Inflammatory macrophage treated with lipopolysaccharide for 4 hours (primary cell): ENCODE measurements around the gene MSANTD1.

Source experiments
- DNase-seq: peaks from one replicate; pipeline ENCODE4 v3.0.0-alpha.2; 2020

Gene MSANTD1

DNA sequence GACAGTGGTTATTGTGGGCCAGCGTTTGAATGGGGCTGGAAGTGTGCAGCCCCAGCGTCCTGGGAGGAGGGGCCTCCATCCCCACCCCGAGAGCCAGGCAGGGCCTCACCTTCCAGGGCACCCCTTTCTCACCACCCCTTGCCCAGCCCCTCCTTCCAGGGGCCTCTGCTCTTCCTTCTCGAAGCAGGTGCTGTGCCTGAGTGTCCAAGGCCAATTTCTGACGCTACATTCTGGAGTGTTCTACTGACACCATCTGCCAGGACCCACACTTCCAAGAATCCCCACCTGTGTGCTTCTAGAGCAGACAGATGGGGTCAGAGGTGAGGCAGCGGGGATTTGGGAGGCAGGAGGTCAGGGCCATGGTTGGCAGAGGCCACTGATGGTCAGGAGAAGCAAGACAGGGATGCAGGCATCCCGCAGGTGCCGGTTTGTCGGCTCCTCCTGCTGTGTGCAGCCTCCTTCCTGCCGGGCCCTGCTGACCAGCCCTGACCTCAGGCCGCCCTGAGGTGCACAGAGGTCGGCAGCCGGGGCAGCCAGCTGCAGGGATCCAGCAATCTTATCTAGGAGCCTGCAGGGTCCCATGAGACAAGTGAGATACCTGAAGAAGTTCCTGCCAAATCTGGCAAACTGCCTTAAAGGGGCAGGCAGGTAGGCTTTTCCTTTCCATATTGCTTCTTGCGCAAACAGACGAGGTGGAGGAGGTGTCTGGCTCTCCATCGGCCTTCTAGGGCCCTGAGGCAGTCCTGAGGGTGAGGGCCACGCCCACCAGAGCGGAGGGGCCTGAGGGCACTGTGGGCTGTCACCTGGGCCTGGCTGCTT is 18.8 kb downstream of the MSANTD1 start:
- DNase-seq: no peak

DNA sequence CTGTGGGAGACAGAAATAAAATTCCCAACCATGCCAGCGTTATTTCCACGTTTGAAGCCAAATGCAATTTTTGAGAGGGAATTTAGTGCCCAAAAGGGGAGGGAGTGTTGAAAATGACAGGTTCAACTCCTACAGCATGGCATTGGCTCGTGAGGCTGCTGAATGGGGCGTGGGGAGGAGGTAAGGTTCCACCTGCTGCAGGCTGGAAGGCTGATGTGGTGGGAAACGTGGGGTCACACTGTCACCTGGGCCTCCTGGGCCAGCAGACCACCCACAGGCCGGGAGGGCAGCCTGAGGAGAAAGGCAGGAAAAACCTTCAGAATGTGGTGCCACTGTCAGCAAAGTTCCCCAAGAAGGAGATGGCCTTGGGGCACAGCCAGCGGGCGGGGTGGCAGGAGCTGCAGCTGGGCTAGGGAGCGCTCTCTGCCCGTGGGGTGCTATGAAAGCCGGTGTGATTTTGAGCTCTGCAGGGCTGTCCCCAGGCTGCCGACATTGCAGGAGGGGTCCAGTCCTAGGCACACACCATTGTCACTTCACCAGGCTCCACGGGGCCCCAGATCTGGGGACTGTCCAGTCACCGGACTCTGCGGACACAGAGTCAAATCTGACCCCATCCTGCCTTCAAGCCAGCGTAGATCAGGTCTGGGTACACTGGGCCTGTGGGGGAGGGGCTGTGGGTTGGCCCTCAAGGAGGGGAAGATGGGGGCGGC is 19.6 kb downstream of the MSANTD1 start:
- DNase-seq: no peak

DNA sequence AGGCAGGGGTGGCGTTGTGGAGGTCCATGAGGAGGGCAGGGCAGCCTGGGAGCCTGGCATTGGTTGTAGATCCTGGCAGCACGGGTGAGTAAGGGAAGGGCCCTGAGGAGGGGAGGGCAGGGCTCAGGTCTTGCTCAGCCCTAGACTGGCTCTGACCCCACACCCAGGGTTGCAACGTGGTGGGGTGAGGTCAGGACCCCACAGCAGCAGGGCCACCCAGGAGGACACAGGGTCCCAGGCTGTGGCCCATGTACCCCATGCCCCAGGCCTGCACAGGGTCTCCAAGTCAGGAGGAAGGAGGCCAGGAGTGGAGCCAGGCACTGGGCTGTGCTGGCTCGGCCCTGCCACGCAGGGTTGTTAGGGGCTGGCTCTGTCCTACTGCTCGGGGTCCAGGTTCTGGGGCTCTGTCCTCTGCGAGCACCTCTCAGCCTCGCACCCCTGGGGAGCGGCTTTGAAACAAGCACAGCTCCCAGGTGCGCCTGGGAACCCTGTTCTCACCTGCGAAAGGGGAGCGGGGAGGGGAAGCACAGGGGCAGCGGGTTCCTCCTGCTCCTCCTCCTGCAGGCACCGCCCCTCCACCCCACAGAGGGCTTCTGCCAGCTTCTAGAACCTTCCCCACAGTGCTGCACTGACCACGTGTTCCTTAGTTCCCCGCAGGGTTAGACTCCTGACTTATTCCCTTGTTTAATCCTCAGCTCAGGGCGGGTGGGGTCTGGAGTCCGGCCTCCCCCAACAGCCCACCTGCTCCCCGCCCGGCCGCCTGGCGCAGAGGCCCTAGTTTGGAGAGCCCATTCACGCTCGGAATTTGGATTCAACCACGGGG is 20.4 kb downstream of the MSANTD1 start:
- no peak for DNase-seq

DNA sequence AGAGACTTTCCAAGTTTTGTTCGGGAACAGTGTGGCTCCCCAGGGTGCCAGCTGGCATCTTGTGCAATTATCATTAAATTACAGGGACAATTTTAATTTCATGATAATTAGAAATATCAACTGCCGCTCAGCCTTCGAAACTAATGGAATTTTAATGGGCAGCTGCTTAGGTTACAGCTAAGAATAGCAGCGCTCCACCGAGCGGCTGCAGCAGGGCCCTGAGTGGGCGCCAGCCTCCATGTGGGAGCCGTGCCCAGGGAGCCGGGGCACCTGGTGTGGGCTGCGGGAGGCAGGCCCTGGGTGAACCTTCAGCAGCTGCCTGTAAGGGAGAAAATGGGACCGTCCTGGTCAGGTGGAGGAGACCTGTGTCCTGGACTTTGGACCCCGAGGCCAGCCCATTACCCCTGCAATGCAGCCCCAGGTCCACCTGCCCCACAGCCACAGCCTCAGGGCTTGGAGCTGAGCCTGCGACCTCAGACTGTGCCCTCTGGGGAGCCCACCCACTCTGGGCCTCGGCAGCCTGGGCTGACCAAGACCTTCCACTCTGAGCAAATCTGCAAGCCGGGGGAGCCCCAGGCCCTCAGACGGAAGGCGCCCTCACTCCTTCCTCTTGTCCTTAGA is 21.1 kb downstream of the MSANTD1 start:
- DNase-seq: no peak

GRCh38 chr4:3271131-3271530 is 22.2 kb downstream of the MSANTD1 start:
- no peak for DNase-seq

- no peak for DNase-seq
Observed at GRCh38 chr4:3276986-3277385, 28.0 kb downstream of the MSANTD1 start.

GRCh38 chr4:3280466-3280865 is 31.5 kb downstream of the MSANTD1 start:
- DNase-seq: no peak

DNA sequence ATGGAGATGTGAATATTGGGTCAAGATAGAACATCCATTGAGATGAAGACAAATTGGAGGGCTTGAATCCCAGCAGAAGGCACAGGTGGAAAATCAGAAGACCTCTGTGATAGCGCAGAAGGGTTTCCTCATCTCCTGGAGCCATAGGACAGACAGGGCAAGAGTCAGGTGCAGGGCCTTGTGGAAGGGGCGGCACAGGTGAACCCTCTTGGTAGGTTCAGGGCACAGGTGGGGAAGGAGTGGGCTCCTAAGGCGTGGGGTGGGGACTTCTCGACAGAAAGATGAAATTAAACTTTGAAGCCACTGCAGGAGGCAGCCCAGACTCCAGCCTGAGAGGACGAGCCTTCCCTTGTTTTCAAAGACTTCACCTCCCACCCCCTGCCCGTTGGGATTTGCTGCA is 34.5 kb downstream of the MSANTD1 start:
- DNase-seq: no peak

DNA sequence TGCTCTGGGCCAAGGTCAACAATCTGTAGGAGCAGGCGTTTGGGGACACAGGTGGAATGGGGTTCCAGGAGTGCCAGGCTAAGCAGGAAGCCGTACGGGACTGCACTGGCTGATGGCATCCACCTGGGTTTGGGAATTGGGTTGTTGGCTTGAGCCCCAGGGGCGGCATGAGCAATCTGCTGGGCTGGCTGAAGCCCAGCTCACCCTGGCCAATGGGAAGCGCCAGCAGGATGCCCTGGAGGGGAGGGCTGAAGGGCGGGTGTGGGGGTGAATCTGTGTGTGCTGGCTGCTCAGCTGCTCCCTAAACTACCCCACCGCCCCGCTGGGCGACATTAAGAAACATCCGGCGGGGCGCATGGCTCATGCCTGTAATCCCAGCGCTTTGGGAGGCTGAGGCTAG is 35.0 kb downstream of the MSANTD1 start:
- DNase-seq: no peak

GRCh38 chr4:3284734-3285557 is 36.0 kb downstream of the MSANTD1 start:
- no peak for DNase-seq

GRCh38 chr4:3285558-3286334 is 36.8 kb downstream of the MSANTD1 start:
- peak; percentile 93 for DNase-seq

- DNase-seq: no peak
Observed at GRCh38 chr4:3286335-3287175, 37.6 kb downstream of the MSANTD1 start.

GRCh38 chr4:3287271-3287971 is 38.5 kb downstream of the MSANTD1 start:
- no peak for DNase-seq

DNA sequence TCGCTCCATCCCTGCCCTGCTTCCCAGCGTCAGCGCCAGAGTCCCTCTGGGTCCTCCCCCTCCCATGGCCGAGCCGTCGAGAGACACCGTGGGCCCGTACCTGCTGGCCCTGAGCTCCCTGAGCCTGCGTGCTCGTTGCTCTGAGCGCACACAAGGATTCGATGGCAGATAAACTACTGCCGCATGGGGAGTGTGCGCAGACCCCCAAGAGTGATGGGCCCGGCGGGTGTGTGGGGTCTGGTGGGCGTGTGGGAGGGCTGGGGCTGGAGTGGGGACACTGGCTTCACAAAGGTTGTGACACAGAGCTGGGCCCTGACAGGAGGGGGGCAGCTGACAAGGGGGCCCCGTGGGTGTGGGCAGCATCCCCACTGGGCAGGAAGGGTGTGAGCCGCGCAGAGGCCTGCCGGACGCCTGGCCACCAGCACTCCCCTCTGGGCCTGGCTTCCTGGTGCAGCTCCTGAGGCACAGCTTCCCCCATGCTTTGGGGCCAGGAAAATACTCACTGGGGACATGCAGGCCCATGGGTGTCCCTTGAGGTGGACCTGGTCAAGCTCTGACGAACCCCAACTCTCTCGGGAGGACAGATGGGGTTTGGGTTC is 39.1 kb downstream of the MSANTD1 start:
- no peak for DNase-seq

DNA sequence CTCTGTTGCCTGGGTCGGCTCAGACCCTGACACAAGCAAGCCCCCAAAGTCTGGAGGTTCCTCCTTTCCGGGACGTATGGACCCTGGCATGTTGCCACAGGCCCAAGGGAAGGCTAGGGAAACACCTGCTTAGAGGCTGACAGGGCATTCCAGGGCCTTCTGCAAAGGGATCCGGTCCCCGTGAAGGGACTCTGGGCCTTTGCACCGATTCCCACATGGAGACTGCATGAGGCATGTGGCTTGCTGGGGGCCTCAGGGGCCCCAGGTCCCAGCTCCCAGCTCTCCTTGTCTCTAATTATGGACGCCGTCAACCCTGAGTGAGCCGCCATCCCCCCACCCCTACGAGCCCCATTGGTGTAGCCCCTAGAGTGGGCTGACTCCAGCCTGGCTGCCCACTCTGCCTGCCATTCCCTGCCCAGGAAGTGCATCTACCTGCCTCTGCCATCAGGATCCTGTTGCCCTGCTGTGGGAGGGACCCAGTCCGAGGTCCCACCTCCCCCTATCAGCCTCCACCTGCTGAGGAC is 39.7 kb downstream of the MSANTD1 start:
- DNase-seq: no peak

GRCh38 chr4:3290476-3290875 is 41.5 kb downstream of the MSANTD1 start:
- DNase-seq: no peak

GRCh38 chr4:3290889-3291321 is 41.9 kb downstream of the MSANTD1 start:
- DNase-seq: no peak

GRCh38 chr4:3291411-3291968 is 42.5 kb downstream of the MSANTD1 start:
- no peak for DNase-seq
